ENCODE results near the gene NTN4.
"Not testable (repeated sequence)": the region's sequence is repeated elsewhere in the genome, so short reads cannot be mapped to it uniquely, and the experiment has no call there.

Gene NTN4

GRCh38 chr12:95705143-95705542 is 85.4 kb downstream of the NTN4 start:
- DNase-seq: no peak

DNA sequence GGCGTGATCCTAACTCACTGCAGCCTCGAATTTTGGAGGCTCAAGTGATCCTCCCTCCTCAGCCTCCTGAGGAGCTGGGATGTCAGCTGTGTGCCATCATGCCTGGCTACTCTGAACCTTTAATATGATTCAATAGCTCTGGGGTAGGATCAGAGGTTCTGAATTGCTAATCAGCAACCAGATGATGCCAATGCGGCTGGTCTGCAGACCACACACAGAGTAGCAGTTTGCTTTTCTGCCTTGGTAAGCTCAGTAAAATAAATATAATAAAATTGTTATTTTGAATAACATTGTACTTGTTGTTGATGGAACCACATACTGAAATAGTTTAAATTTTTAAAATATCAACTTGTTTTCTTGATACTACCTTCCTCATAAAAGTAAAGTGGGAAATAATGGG is 86.6 kb downstream of the NTN4 start:
- no peak for DNase-seq

DNA sequence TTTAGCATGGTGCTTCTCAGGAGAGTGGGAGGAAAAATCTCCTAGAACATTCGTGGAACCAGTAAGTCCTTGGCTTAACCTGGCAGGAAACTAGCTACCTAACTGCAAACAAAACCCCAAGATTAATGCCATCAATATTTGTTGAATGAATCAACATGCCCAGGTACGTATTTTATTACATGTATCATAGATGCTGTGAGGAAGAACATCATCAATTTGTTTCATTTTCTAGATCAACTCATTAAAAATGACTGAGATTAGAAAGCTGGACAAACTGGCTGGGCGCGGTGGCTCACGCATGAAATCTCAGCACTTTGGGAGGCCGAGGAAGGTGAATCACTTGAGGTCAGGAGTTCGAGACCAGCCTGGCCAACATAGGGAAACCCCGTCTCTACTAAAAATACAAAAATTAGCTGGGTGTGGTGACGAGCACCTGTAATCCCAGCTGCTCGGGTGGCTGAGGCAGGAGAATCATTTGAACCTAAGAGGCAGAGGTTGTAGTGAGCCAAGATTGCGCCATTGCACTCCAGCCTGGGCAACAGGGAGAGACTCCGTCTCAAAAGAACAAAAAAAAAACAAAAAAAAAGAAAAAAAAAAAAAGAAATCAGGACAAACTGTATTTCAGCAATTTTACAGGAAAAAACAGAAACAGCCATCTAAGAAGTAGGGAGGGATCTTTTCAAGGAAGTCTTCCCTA is 88.7 kb downstream of the NTN4 start:
- no peak for DNase-seq

DNA sequence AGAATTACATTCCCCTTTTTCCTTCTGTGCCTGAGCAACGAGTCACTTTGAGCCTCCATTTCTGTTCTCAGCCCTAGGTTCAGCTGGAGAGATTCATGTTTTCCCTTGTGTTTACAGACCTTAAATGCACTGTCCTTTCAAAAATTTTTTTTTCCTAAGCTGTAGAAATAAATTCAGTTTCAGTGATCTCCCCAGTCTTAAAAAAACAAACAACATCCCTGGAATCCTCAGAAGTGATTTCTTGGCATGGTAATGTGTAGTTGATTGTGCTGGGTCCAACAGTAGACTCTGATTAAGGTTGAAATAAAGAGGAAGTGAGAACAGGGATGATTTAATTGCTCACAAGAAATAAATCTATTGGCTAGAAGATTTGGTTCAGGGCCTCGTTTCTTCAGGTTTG is 89.3 kb downstream of the NTN4 start:
- no peak for DNase-seq

- no peak for DNase-seq
Observed at GRCh38 chr12:95700316-95700785, 90.2 kb downstream of the NTN4 start.

DNA sequence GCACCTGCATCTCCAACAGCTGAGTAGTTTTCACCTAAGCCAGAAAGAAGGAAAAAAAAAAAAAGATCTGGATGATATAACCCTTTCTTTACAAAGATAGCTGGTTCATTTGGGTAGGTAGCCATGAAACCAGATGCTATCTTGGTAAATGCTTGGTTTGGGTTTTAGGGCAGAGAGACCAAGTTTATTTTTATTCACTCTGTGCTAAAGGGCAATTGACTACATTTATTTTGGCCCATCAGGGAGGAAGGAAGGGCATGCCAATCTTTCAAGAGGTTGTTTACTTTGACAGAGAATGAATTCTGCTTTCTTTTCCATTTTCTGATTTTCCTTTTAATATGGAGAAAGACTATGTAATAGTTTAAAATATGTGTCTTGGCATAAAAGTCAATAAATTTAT is 91.0 kb downstream of the NTN4 start:
- DNase-seq: no peak

DNA sequence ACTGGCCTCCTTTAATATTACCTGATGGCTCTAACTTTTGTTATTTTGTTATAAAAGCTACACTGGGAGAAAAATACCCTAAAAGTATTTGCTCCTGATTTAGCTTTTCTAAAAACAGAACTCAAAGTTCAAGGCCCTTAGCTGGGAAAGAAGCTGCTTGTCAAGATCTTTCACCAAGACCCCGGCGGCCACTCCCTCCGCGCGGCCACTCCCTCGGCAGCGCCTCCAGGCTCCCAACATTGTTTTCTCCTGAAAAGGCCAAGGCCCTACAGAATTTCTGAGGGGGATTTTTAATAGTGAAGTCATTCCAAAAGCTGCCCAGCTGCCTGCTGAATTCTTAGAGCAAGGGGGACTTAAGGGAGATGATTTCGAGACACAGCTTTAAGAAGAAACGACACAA is 96.4 kb downstream of the NTN4 start:
- no peak for DNase-seq

DNA sequence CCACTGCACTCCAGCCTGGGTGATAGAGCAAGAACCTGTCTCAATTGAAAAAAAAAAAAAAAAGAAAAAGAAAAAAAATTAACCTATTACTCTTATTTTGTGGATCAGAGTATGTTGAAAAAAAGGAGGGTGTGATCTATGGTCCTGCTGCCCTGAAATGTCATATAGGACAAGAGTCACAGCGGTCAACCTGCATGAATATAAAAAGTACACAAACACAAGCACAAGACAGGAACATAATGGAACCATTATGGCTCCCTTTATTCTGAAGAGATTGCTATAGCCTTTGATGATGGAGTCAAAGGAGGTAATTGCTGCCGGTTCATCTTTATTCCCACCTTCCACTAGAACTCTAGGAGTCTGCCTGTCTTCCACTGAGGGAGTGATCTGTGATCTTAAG is 96.9 kb downstream of the NTN4 start:
- DNase-seq: no peak

DNA sequence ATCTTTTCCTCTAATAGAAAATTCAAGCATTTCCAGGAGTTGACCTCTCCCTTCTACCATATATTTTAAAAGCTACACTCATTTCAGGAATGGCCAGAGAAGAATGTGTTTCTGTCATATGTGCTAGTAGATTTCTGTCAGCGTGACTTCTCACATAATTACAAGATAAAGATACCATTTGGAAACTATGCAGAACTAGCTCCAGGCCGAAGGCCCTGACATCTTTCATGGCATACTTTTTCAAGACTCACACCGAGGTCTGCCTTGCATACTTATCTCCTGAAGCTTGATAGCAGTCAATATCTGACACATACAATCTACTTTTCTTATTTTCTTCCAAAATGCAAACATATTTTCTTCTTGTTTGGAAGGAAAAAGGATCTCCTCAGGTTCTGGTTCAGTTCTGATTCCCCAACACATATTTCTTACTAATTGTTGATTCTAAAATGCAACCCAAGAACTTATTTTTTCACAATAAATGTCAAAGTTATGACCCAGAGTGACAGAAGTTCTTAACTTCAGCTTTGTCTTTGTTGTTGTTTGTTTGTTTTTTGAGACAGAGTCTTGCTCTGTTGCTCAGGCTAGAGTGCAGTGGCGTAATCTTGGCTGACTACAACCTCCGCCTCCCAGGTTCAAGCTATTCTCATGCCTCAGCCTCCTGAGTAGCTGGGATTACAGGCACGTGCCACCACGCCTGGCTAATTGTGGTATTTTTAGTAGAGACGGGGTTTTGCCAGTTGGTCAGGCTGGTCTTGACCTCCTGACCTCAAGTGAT is 99.5 kb downstream of the NTN4 start:
- DNase-seq: no peak

GRCh38 chr12:95687937-95688336 is 102.6 kb downstream of the NTN4 start:
- no peak for DNase-seq

DNA sequence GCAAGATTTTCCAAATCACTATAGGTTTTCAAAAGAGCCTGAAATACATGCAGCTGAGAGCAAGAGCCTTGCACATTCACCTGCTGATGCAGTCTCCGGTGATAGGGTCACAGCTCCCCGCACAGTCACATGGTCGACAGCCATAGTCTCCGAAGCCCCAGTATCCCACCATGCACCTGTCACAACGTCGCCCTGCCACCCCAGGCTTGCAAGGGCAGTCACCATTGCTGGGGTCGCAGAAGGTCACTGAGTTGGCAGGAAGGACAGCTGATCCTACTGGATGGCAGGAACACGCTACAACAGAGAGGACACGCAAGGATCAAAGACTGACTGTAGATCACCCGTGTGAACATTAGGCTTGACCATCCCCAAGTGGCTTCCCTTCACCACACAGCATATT is 107.1 kb downstream of the NTN4 start:
- DNase-seq: no peak

GRCh38 chr12:95681210-95681765 is 109.3 kb downstream of the NTN4 start:
- DNase-seq: no peak

DNA sequence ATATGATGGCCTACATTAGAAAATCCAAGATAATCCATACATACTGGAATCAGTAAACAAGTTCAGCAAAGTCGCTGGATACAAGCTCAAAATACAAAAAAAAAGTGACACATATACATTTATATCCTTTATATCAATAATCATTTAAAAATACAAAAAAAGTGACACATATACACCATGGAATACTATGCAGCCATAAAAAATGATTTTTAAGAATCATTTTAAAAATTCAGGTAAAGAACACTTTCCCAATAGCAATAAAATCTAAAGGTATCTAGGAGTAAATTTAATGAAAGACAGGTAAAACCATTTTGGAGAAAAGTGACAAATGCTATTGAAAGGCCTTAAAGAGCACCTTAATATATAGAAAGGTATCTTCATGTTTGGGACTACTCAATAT is 111.9 kb downstream of the NTN4 start:
- DNase-seq: no peak

DNA sequence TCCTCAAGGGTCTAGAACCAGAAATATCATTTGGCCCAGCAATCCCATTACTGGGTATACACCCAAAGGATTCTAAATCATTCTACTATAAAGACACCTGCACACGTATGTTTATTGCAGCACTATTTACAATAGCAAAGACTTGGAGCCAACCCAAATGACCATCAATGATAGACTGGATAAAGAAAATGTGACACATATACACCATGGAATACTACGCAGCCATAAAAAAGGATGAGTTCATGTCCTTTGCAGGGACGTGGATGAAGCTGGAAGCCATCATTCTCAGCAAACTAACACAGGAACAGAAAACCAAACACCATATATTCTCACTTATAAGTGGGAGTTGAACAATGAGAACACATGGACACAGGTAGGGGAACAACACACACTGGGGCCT is 112.8 kb downstream of the NTN4 start:
- DNase-seq: not testable (repeated sequence)

- DNase-seq: no peak
Observed at GRCh38 chr12:95674631-95675030, 115.9 kb downstream of the NTN4 start.

- no peak for DNase-seq
Observed at GRCh38 chr12:95674163-95674562, 116.4 kb downstream of the NTN4 start.

- DNase-seq: no peak
Observed at GRCh38 chr12:95673576-95673975, 117.0 kb downstream of the NTN4 start.

- no peak for DNase-seq
Observed at GRCh38 chr12:95672166-95672565, 118.4 kb downstream of the NTN4 start.

- DNase-seq: no peak
Observed at GRCh38 chr12:95671265-95671664, 119.3 kb downstream of the NTN4 start.

GRCh38 chr12:95663525-95663924 is 127.0 kb downstream of the NTN4 start:
- no peak for DNase-seq

DNA sequence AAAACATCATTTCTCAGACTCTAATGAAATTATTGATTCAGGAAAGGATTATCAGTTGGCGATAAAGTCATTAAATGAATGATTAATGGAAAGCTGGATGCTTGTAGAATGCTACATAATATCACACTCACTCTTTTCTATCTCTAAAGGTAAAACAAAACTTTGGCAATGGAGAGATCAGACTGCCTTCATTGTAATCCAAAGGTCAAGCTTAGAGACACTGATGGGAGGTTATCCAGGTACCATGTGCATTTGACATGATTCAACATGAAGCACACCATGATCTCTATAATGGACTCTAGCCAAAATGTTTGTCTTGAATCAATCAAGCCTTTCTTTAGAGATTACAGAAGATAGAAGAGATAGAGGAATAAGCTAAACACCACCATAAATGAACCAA is 129.2 kb downstream of the NTN4 start:
- DNase-seq: no peak

DNA sequence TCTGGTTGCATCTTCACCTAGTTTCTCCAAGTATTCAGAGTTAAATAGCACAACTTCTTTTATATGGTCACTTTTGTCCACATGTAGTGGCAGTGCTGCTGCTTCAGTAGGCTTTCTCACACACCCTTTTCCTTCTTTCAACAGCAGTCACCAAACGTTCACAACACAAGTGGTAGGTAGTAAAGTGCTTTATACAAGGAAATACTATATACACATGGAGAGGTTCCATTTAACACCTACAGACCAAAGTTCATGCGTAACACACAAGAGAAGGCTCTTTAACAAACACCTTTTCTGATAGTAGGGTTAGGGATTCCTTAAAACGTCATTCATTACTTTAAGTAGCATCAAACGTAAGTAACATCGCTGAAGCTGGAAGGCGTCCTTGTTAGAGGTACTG is 132.2 kb downstream of the NTN4 start:
- DNase-seq: no peak

DNA sequence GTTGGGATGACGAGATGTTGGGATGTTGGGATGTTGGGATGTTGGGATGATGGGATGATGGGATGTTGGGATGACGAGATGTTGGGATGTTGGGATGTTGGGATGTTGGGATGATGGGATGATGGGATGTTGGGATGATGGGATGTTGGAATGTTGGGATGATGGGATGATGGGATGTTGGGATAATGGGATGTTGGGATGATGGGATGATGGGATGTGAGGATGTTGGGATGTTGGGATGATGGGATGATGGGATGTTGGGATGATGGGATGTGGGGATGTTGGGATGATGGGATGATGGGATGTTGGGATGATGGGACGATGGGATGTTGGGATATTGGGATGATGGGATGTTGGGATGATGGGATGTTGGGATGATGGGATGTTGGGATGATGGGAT is 135.9 kb downstream of the NTN4 start:
- not testable (repeated sequence) for DNase-seq
